PFSK-1 (cell line): ENCODE data around the gene DCBLD2.

ENCODE experiments used
- FOXP2 ChIP-seq: optimal IDR thresholded peaks from 2 replicates; pipeline ENCODE3; 2011; ENCODE audit warnings: borderline replicate concordance, control low read depth, inconsistent platforms; ENCODE audit not compliant: insufficient read depth; ENCODE audit errors: extremely low read length, extremely low read depth
- POLR2AphosphoS5 ChIP-seq: IDR thresholded peaks from 2 replicates; pipeline ENCODE4 v1.6.1; 2012; ENCODE audit warnings: low read depth, mild to moderate bottlenecking, control low read depth, low read length, moderate library complexity
- SIN3A ChIP-seq: IDR thresholded peaks from 2 replicates; pipeline ENCODE4 v1.6.1; 2012; ENCODE audit warnings: mild to moderate bottlenecking, low read length, moderate library complexity, borderline replicate concordance; ENCODE audit not compliant: insufficient read depth
- TAF1 ChIP-seq: IDR thresholded peaks from 2 replicates; pipeline ENCODE4 v1.6.1; 2012; ENCODE audit warnings: low read length, control low read depth, borderline replicate concordance; ENCODE audit not compliant: insufficient read depth
- TF ChIP-seq, protein P1 (sequence below), 2 experiments: IDR thresholded peaks; 2 replicates each; pipeline versions ENCODE4 v1.6.1 to v1.8.0; 2011 to 2012; ENCODE audit warnings: low read depth in 2 of 2, low read length in 2 of 2, control low read depth in 1 of 2, inconsistent platforms in 1 of 2, mild to moderate bottlenecking in 1 of 2, moderate library complexity in 1 of 2; ENCODE audit not compliant: insufficient read depth in 1 of 2

DCBLD2 gene

GRCh38 chr3:98805571-98805970, 95.9 kb downstream of the DCBLD2 start:
- TF ChIP-seq FOXP2 (no peak), SIN3A (no peak), TAF1 (no peak), POLR2AphosphoS5 (no peak)
- TF ChIP-seq, protein P1, sequence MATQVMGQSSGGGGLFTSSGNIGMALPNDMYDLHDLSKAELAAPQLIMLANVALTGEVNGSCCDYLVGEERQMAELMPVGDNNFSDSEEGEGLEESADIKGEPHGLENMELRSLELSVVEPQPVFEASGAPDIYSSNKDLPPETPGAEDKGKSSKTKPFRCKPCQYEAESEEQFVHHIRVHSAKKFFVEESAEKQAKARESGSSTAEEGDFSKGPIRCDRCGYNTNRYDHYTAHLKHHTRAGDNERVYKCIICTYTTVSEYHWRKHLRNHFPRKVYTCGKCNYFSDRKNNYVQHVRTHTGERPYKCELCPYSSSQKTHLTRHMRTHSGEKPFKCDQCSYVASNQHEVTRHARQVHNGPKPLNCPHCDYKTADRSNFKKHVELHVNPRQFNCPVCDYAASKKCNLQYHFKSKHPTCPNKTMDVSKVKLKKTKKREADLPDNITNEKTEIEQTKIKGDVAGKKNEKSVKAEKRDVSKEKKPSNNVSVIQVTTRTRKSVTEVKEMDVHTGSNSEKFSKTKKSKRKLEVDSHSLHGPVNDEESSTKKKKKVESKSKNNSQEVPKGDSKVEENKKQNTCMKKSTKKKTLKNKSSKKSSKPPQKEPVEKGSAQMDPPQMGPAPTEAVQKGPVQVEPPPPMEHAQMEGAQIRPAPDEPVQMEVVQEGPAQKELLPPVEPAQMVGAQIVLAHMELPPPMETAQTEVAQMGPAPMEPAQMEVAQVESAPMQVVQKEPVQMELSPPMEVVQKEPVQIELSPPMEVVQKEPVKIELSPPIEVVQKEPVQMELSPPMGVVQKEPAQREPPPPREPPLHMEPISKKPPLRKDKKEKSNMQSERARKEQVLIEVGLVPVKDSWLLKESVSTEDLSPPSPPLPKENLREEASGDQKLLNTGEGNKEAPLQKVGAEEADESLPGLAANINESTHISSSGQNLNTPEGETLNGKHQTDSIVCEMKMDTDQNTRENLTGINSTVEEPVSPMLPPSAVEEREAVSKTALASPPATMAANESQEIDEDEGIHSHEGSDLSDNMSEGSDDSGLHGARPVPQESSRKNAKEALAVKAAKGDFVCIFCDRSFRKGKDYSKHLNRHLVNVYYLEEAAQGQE (IDR thresholded peaks at IDR 0.05; ENCODE audit: insufficient read depth in 1 of 2, low read depth in 2 of 2, low read length in 2 of 2) = no peak

GRCh38 chr3:98801043-98801747, 100.3 kb downstream of the DCBLD2 start:
- TF ChIP-seq TAF1 = no peak
- no peak for TF ChIP-seq SIN3A
- TF ChIP-seq, protein P1 (IDR thresholded peaks at IDR 0.05; ENCODE audit: insufficient read depth in 1 of 2, low read depth in 2 of 2, low read length in 2 of 2) = no peak
- TF ChIP-seq FOXP2 = no peak
- TF ChIP-seq POLR2AphosphoS5 = no peak

DNA sequence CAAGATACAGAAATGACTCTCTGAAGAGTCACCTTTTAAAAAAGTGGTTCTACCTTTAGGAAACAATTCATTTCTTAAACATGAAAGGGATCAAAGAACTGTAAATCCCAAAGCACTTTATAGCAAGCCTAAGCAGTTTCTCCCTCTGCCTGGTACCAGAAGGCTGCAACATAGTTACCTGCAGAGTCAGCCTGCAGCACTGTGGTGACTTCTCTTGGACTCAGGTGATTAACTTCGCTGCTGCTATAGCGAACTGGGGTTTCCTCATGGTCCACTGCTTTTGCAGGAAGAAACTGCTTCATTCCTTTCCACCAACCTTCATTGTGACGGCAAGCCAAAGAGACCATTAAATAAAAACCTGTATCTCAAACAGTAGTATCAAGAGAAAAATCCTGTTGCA, 101.1 kb downstream of the DCBLD2 start:
- TF ChIP-seq, protein P1 (IDR thresholded peaks at IDR 0.05; ENCODE audit: insufficient read depth in 1 of 2, low read depth in 2 of 2, low read length in 2 of 2) = no peak
- TF ChIP-seq FOXP2 (no peak), TAF1 (no peak), POLR2AphosphoS5 (no peak), SIN3A (no peak)

DNA sequence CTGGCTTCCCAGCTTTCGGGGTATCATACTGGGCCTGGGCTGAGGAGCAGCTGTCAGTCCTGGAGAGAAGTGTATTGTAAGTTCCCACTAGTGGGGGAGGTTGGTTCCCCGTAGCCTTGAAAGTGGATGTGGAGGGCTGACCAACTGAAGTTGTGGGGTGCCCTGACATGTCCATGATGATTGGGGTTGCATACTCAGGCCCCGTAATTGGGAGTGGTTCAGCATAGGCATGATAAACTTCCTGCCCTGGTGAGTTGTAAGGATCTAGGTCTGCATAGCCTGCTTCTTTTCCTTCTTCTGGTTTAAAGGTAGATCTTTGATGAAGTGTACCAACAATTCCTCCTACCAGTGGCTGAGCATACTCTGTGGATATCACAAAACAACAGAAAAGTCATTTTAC, 102.0 kb downstream of the DCBLD2 start:
- TF ChIP-seq FOXP2 (no peak), TAF1 (no peak), SIN3A (no peak), POLR2AphosphoS5 (no peak)
- TF ChIP-seq, protein P1 (IDR thresholded peaks at IDR 0.05; ENCODE audit: insufficient read depth in 1 of 2, low read depth in 2 of 2, low read length in 2 of 2) = no peak
